Naive thymus-derived CD4-positive, alpha-beta T cell (primary cell): ENCODE measurements around the gene PLEKHG4B. TPM values are rescaled to one million over a fixed set of nuclear protein-coding genes. Genes with fewer than 3 reads are reported as not detected.
"Not testable (repeated sequence)": the region's sequence is repeated elsewhere in the genome, so short reads cannot be mapped to it uniquely, and the experiment has no call there.

Experiments used
- ATAC-seq: fragments of 150-1000 bp; cut with Tn5 transposase; 2 replicates; pipeline ENCODE4 v1.10.0; 2021; ENCODE audit warnings: mild to moderate bottlenecking, moderate library complexity
- CTCF ChIA-PET: fragments of 350-600 bp; sonication (Branson Sonifier 250); formaldehyde crosslinking; loops from one replicate; lab custom pipeline; 2021; ENCODE audit warnings: antibody characterized with exemption; lab: Charles Lee
- POLR2A ChIA-PET: fragments of 350-600 bp; sonication (Branson Sonifier 250); formaldehyde crosslinking; loops from one replicate; lab custom pipeline; 2021; ENCODE audit warnings: antibody characterized with exemption, inconsistent platforms; lab: Charles Lee
- DNase-seq, 9 donors: peaks; one replicate each; pipeline versions ENCODE4 v3.0.0 to v3.0.0-alpha.2; 2020 to 2022; ENCODE audit warnings: mixed read lengths in 1 of 9
- H3K27ac ChIP-seq: one replicate; pipeline ENCODE4 v1.7.0; 2013; ENCODE audit warnings: mild to moderate bottlenecking, low read depth, low read length, moderate library complexity
- H3K27me3 ChIP-seq, 2 donors: one replicate each; pipeline ENCODE4 v1.7.0; 2013; ENCODE audit warnings: low read length in 2 of 2, mild to moderate bottlenecking in 2 of 2, moderate library complexity in 2 of 2; ENCODE audit not compliant: control insufficient read depth in 2 of 2, insufficient read depth in 2 of 2
- H3K36me3 ChIP-seq, 3 experiments: 1 replicate in 2 of 3; 2 replicates in 1 of 3; pipeline ENCODE4 v1.7.0; 2013; ENCODE audit warnings: low read length in 3 of 3, mild to moderate bottlenecking in 3 of 3, moderate library complexity in 1 of 3; ENCODE audit not compliant: insufficient read depth in 3 of 3, control insufficient read depth in 2 of 3
- H3K4me1 ChIP-seq, 2 donors: one replicate each; pipeline ENCODE4 v1.7.0; 2013; ENCODE audit warnings: low read length in 2 of 2, mild to moderate bottlenecking in 2 of 2, moderate library complexity in 1 of 2; ENCODE audit not compliant: control insufficient read depth in 2 of 2, insufficient read depth in 2 of 2
- H3K4me3 ChIP-seq: 2 replicates; pipeline ENCODE4 v1.7.0; 2013; ENCODE audit warnings: mild to moderate bottlenecking, low read length
- H3K9me3 ChIP-seq, 3 experiments: 1 replicate in 2 of 3; 2 replicates in 1 of 3; pipeline ENCODE4 v1.7.0; 2013; ENCODE audit warnings: low read length in 3 of 3; ENCODE audit not compliant: control insufficient read depth in 2 of 3
- H3K27ac Mint-ChIP-seq, 9 donors: one replicate each; pipeline ENCODE4 v1.8.0; 2020 to 2022; ENCODE audit warnings: mixed read lengths in 9 of 9, mild to moderate bottlenecking in 8 of 9, moderate library complexity in 5 of 9, inconsistent platforms in 2 of 9
- H3K27me3 Mint-ChIP-seq, 5 donors: one replicate each; pipeline ENCODE4 v1.8.0; 2021 to 2022; ENCODE audit warnings: mixed read lengths in 5 of 5, mild to moderate bottlenecking in 1 of 5
- H3K36me3 Mint-ChIP-seq, 5 donors: one replicate each; pipeline ENCODE4 v1.8.0; 2020 to 2022; ENCODE audit warnings: mixed read lengths in 5 of 5, mild to moderate bottlenecking in 3 of 5, inconsistent platforms in 1 of 5
- H3K4me1 Mint-ChIP-seq, 7 donors: one replicate each; pipeline ENCODE4 v1.8.0; 2020 to 2022; ENCODE audit warnings: mixed read lengths in 7 of 7, mild to moderate bottlenecking in 3 of 7, inconsistent platforms in 1 of 7
- H3K4me3 Mint-ChIP-seq, 10 donors: one replicate each; pipeline ENCODE4 v1.8.0; 2020 to 2022; ENCODE audit warnings: mild to moderate bottlenecking in 10 of 10, mixed read lengths in 10 of 10, moderate library complexity in 6 of 10, inconsistent platforms in 2 of 10
- H3K9me3 Mint-ChIP-seq, 11 donors: one replicate each; pipeline ENCODE4 v1.8.0; 2020 to 2022; ENCODE audit warnings: mixed read lengths in 11 of 11, mild to moderate bottlenecking in 4 of 11, inconsistent platforms in 1 of 11, moderate library complexity in 1 of 11
- intact Hi-C, 2 donors: fragments of 100-400 bp; cut with micrococcal nuclease; formaldehyde crosslinking; loops; one replicate each; pipeline ENCODE4 v1.15.1; 2023
- polyA plus RNA-seq, 2 donors: library from polyadenylated mRNA; unstranded; fragments of 300-500 nt; fragmentation: Illumina TruSeq; gene quantifications; one replicate each; pipeline ENCODE4 v1.2.3, GENCODE V29; 2021
- total RNA-seq, 6 experiments: library from RNA in 5 of 6; stranded (reverse) in 5 of 6; gene quantifications; 1 replicate in 5 of 6; 2 replicates in 1 of 6; pipeline ENCODE4 v1.2.3 and lab custom pipeline; 2021 to 2026

Gene PLEKHG4B
- total and polyA plus RNA-seq, 7 experiments from 2014 or later, result 0.39 to 2.0 TPM; not detected in 5

DNA sequence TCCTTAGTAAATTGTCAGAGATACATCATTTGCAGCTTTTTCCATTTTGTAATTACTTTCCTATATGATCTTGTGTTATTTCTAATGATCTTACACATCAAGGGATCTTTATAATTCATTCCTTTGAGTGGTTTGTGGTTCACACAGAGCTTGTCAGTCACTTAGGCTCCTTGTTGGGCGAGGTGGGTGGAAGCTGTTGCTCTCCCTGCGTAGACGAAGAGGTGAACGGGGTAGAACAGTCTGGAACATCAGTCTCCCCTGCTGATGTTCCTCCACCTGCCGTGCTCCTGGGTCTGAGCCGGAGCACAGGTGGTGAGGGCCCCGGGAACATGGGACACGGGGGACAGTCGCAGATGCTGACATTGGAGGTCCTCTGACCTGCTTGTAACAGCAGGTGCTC lies 143.6 kb downstream of the PLEKHG4B start:
- H3K4me3 Mint-ChIP-seq, intact Hi-C loops, H3K4me1 ChIP-seq, H3K4me3 ChIP-seq, ATAC-seq, H3K4me1 Mint-ChIP-seq, H3K27ac ChIP-seq, DNase-seq, CTCF ChIA-PET, H3K9me3 Mint-ChIP-seq, H3K27me3 Mint-ChIP-seq, H3K9me3 ChIP-seq, H3K27me3 ChIP-seq, POLR2A ChIA-PET: not testable (repeated sequence)
- peaks cover 7 to 67% (median 22%) of the 10 kb centered on the region in 3 experiments for H3K36me3 ChIP-seq
- Mint-ChIP-seq H3K36me3 (peaks cover 12 to 46% (median 24%) of the 10 kb centered on the region in 5 donors), H3K27ac (peak overlapping the region in 1 of 9 donors; percentile 6)

DNA sequence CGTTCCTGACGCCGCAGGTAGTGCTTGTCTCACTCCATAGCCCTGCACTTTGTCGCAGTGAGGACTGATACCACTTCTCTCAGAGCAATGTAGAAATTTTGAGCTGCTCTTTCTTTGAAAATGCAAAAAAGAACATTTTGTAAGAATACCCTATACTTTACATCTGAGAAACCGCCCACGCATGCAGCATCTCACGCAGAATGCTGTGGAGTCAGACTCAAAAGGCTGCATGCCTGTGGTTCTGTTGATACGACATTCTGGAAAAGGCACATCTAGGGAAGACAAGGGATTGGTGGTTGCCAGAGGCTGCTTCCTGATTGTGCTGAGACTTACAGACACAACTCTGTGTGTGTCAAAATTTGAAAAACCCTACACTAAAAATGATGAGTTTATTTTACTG lies 146.0 kb downstream of the PLEKHG4B start:
- H3K27me3 Mint-ChIP-seq, H3K4me1 ChIP-seq, CTCF ChIA-PET, H3K27ac ChIP-seq, intact Hi-C loops, H3K9me3 ChIP-seq, H3K27ac Mint-ChIP-seq, H3K4me3 ChIP-seq, H3K4me3 Mint-ChIP-seq, DNase-seq, H3K27me3 ChIP-seq, POLR2A ChIA-PET, ATAC-seq: not testable (repeated sequence)
- H3K4me1 Mint-ChIP-seq, result peaks cover 1 to 10% (median 6%) of the 10 kb centered on the region in 7 donors
- H3K36me3 ChIP-seq, result peaks cover 17 to 66% (median 20%) of the 10 kb centered on the region in 3 experiments
- H3K9me3 Mint-ChIP-seq, result peaks cover 0 to 12% (median 0%) of the 10 kb centered on the region in 11 donors
- peaks cover 31 to 57% (median 34%) of the 10 kb centered on the region in 5 donors for H3K36me3 Mint-ChIP-seq

Other genes starting within 250 kb of the PLEKHG4B start
- not detected for gene LRRC14B, start 99.3 kb downstream of the PLEKHG4B start, total RNA-seq
- under 1 TPM in 1 of 2 donors, not detected in 1; 0.51 TPM for gene LRRC14B, start 99.3 kb downstream of the PLEKHG4B start, polyA plus RNA-seq
- gene CCDC127, start 126.0 kb downstream of the PLEKHG4B start, total RNA-seq, result 1 to 10 TPM; 2.9 to 9.7 (median 6.5) TPM
- 1 to 10 TPM; 5.2 to 5.6 TPM for gene CCDC127, start 126.0 kb downstream of the PLEKHG4B start, polyA plus RNA-seq
- gene SDHA, start 126.2 kb downstream of the PLEKHG4B start, total RNA-seq, result 100 to 1,000 TPM; 120 to 180 (median 148) TPM
- 100 to 1,000 TPM; 185 to 205 TPM for gene SDHA, start 126.2 kb downstream of the PLEKHG4B start, polyA plus RNA-seq
- 10 to 100 TPM; 53.1 to 95.3 (median 83.7) TPM for gene PDCD6, start 179.5 kb downstream of the PLEKHG4B start, total RNA-seq
- 100 to 1,000 TPM; 198 to 224 TPM for gene PDCD6, start 179.5 kb downstream of the PLEKHG4B start, polyA plus RNA-seq
- 10 to 100 TPM in 1 of 5 experiments, 1 to 10 TPM in 2, under 1 TPM in 2; 0.56 to 23.5 (median 1.4) TPM for gene AHRR, start 229.5 kb downstream of the PLEKHG4B start, total RNA-seq
- gene AHRR, start 229.5 kb downstream of the PLEKHG4B start, polyA plus RNA-seq, result 1 to 10 TPM in 1 of 2 donors, not detected in 1; 1.0 TPM